Keratinocyte (primary cell): ENCODE measurements around the gene MBD3L5. TPM values are rescaled to one million over a fixed set of nuclear protein-coding genes. Genes with fewer than 3 reads are reported as not detected.

ENCODE experiments used
- DNase-seq: peaks from one replicate; pipeline ENCODE4 v3.0.0-alpha.2; 2011; ENCODE audit warnings: low read depth, missing footprints, low spot score
- FAIRE-seq: peaks from 2 replicates; lab custom pipeline; 2011; peaks lifted over from hg19 to GRCh38; lab: Jason Lieb, UNC
- H2AFZ ChIP-seq: 2 replicates; pipeline ENCODE4 v1.6.0; 2012; ENCODE audit warnings: low read length, control low read depth, inconsistent platforms; ENCODE audit not compliant: control insufficient read depth
- H3K27ac ChIP-seq: 2 replicates; pipeline ENCODE4 v1.5.1; 2011; ENCODE audit warnings: low read length; ENCODE audit not compliant: control insufficient read depth, insufficient read depth
- H3K27me3 ChIP-seq: 3 replicates; pipeline ENCODE4 v1.6.0; 2011; ENCODE audit warnings: low read length; ENCODE audit not compliant: control insufficient read depth, insufficient read depth; ENCODE audit errors: extremely low read depth
- H3K36me3 ChIP-seq, 2 experiments: 2 replicates in 1 of 2; 3 replicates in 1 of 2; pipeline ENCODE4 v1.5.1; 2011; ENCODE audit warnings: low read length in 2 of 2, mild to moderate bottlenecking in 1 of 2; ENCODE audit not compliant: control insufficient read depth in 2 of 2, insufficient read depth in 2 of 2; ENCODE audit errors: extremely low read depth in 1 of 2
- H3K4me1 ChIP-seq: 3 replicates; pipeline ENCODE4 v1.5.1; 2011; ENCODE audit warnings: low read length; ENCODE audit not compliant: control insufficient read depth, insufficient read depth; ENCODE audit errors: extremely low read depth
- H3K4me2 ChIP-seq: 3 replicates; pipeline ENCODE4 v1.6.0; 2011; ENCODE audit warnings: low read depth, low read length; ENCODE audit not compliant: control insufficient read depth, insufficient read depth; ENCODE audit errors: extremely low read depth
- H3K4me3 ChIP-seq, 3 experiments: fragments of 200-600 bp in 1 of 3; sonication (generic) in 1 of 3; 2 replicates in 2 of 3; 3 replicates in 1 of 3; pipeline ENCODE4 v1.5.1; 2011 to 2016; ENCODE audit warnings: low read length in 3 of 3, mild to moderate bottlenecking in 3 of 3, control low read depth in 2 of 3, inconsistent platforms in 1 of 3, low read depth in 1 of 3, mixed read lengths in 1 of 3, mixed run types in 1 of 3, moderate library complexity in 1 of 3; ENCODE audit not compliant: control insufficient read depth in 2 of 3, insufficient read depth in 2 of 3; ENCODE audit errors: extremely low read depth in 1 of 3
- H3K79me2 ChIP-seq: 2 replicates; pipeline ENCODE4 v1.6.0; 2012; ENCODE audit warnings: low read length; ENCODE audit not compliant: control insufficient read depth, insufficient read depth
- H3K9ac ChIP-seq: 3 replicates; pipeline ENCODE4 v1.6.0; 2011; ENCODE audit warnings: low read length; ENCODE audit not compliant: control insufficient read depth, insufficient read depth; ENCODE audit errors: extremely low read depth
- H3K9me1 ChIP-seq: 3 replicates; pipeline ENCODE4 v1.6.0; 2011; ENCODE audit warnings: low read length; ENCODE audit not compliant: control insufficient read depth, insufficient read depth; ENCODE audit errors: extremely low read depth
- H3K9me3 ChIP-seq: 2 replicates; pipeline ENCODE4 v1.5.1; 2012; ENCODE audit warnings: low read depth, low read length; ENCODE audit not compliant: control insufficient read depth
- H4K20me1 ChIP-seq: 3 replicates; pipeline ENCODE4 v1.6.0; 2011; ENCODE audit warnings: low read length; ENCODE audit not compliant: control insufficient read depth, insufficient read depth; ENCODE audit errors: extremely low read depth
- EZH2 ChIP-seq: IDR thresholded peaks from one replicate; pipeline ENCODE4 v1.6.1; 2012; ENCODE audit warnings: inconsistent platforms, mild to moderate bottlenecking, low read length, moderate library complexity
- dilution Hi-C: fragments of 300-500 bp; cut with MboI; formaldehyde crosslinking; loops from one replicate; pipeline ENCODE4 v1.7.0; 2020; ENCODE audit warnings: low sequenced_read_pairs; ENCODE audit not compliant: extremely low pct_ligation_motif_present
- polyA plus RNA-seq, 5 experiments: library from polyadenylated mRNA; depleted of rRNA in 3 of 5; stranded (reverse) in 3 of 5; stranded (forward) in 1 of 5; unstranded in 1 of 5; fragments of >200 nt; gene quantifications; 1 replicate in 1 of 5; 2 replicates in 3 of 5; 3 replicates in 1 of 5; pipeline versions ENCODE4 v1.2.1 to v1.2.3, GENCODE V29; 2011 to 2012; ENCODE audit warnings: missing spikeins in 2 of 5, low read depth in 1 of 5, low replicate concordance in 1 of 5
- TF ChIP-seq, protein P1 (sequence below), 3 experiments: IDR thresholded peaks in 1 of 3; conservative IDR thresholded peaks in 1 of 3; optimal IDR thresholded peaks in 1 of 3; 2 replicates in 2 of 3; 3 replicates in 1 of 3; pipeline versions ENCODE3 to v1.5.1; 2011; ENCODE audit warnings: low read length in 3 of 3, mild to moderate bottlenecking in 3 of 3, moderate library complexity in 2 of 3, control low read depth in 1 of 3, inconsistent platforms in 1 of 3; ENCODE audit not compliant: insufficient read depth in 2 of 3; ENCODE audit errors: extremely low read depth in 1 of 3

The MBD3L5 gene
- polyA plus RNA-seq, 1 donor (not counting 4 experiments of a cell fraction or from before 2014, with no cell fraction given), result not detected

DNA sequence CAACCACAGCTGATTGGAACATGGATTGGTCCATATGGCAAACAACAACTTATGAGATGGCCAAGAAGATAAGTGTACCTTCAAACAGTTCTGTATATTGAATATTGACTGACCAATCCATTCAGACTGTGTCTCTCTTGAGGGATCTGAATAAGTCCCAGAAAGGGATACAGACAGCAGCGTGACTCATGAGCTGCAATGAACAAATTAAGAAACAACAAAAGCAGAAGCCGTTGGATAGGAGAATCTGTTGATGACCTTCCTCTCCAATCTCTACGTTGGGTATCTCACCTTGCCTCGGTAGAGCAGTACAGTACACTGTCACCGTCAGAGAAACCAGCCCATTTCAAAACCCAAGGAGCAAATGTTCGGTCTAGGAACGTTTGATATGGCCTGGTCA, 30.4 kb upstream of the MBD3L5 start:
- dilution Hi-C loops, result no loop called here
- Histone ChIP-seq H2AFZ (no peak overlapping the region), H3K27ac (no peak overlapping the region), H3K4me3 (no peak overlapping the region), H4K20me1 (no peaks in the 10 kb centered on the region), H3K79me2 (no peaks in the 10 kb centered on the region), H3K9me1 (no peaks in the 10 kb centered on the region), H3K36me3 (no peaks in the 10 kb centered on the region), H3K4me1 (no peaks in the 10 kb centered on the region), H3K27me3 (no peaks in the 10 kb centered on the region), H3K9me3 (peaks cover 7% of the 10 kb centered on the region), H3K4me2 (no peak overlapping the region), H3K9ac (no peak overlapping the region)
- TF ChIP-seq EZH2, result no peak
- TF ChIP-seq, protein P1, sequence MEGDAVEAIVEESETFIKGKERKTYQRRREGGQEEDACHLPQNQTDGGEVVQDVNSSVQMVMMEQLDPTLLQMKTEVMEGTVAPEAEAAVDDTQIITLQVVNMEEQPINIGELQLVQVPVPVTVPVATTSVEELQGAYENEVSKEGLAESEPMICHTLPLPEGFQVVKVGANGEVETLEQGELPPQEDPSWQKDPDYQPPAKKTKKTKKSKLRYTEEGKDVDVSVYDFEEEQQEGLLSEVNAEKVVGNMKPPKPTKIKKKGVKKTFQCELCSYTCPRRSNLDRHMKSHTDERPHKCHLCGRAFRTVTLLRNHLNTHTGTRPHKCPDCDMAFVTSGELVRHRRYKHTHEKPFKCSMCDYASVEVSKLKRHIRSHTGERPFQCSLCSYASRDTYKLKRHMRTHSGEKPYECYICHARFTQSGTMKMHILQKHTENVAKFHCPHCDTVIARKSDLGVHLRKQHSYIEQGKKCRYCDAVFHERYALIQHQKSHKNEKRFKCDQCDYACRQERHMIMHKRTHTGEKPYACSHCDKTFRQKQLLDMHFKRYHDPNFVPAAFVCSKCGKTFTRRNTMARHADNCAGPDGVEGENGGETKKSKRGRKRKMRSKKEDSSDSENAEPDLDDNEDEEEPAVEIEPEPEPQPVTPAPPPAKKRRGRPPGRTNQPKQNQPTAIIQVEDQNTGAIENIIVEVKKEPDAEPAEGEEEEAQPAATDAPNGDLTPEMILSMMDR (optimal IDR thresholded peaks at IDR 0.05 in 1 of 3, IDR thresholded peaks at IDR 0.05 in 1 of 3, conservative IDR thresholded peaks at IDR 0.05 in 1 of 3; ENCODE audit: extremely low read depth in 1 of 3, insufficient read depth in 2 of 3, low read length in 3 of 3), result no peak
- FAIRE-seq (no peak), DNase-seq (no peak)

DNA sequence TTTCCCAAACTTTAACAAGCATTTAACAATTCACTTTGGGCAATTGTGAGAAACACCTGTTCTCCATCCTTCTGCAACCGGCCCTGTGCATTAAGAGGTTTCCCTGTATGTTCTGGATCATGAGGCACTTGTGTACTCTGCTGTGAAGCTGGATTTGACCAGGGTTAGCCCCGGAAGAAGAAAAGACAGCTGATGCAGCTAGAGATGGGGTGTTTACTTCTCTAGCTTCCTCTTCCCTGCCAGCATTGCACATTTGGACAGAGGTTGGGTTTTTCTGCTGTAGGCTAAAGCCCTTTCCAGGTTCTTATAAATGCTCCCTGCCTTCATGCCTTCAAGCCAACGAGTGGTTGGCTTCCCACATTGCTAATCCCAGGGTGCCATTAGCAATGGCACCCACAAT, 30.0 kb upstream of the MBD3L5 start:
- Histone ChIP-seq H3K27me3 (no peaks in the 10 kb centered on the region), H3K9me1 (no peaks in the 10 kb centered on the region), H3K27ac (no peak overlapping the region), H4K20me1 (no peaks in the 10 kb centered on the region), H3K36me3 (no peaks in the 10 kb centered on the region), H3K79me2 (no peaks in the 10 kb centered on the region), H2AFZ (no peak overlapping the region), H3K4me2 (no peak overlapping the region), H3K9me3 (peaks cover 3% of the 10 kb centered on the region), H3K4me1 (no peaks in the 10 kb centered on the region), H3K4me3 (no peak overlapping the region), H3K9ac (no peak overlapping the region)
- FAIRE-seq (no peak), DNase-seq (no peak)
- TF ChIP-seq, protein P1 (optimal IDR thresholded peaks at IDR 0.05 in 1 of 3, IDR thresholded peaks at IDR 0.05 in 1 of 3, conservative IDR thresholded peaks at IDR 0.05 in 1 of 3; ENCODE audit: extremely low read depth in 1 of 3, insufficient read depth in 2 of 3, low read length in 3 of 3), result no peak
- TF ChIP-seq EZH2, result no peak
- dilution Hi-C loops, result no loop called here
